Hepatocyte (in vitro differentiated cells): ENCODE data around the gene RPL28. TPM values are rescaled to one million over a fixed set of nuclear protein-coding genes. Genes with fewer than 3 reads are reported as not detected.

Experiments used
- DNase-seq: peaks from one replicate; pipeline ENCODE4 v3.0.0-alpha.2; 2016; ENCODE audit warnings: low spot score
- H2AFZ ChIP-seq: fragments of 200-600 bp; sonication (generic); 2 replicates; pipeline ENCODE4 v1.6.0; 2016; ENCODE audit warnings: antibody characterized with exemption, mild to moderate bottlenecking
- H3K27ac ChIP-seq: fragments of 200-600 bp; sonication (generic); 2 replicates; pipeline ENCODE4 v1.5.1; 2016; ENCODE audit warnings: mild to moderate bottlenecking
- H3K27me3 ChIP-seq: fragments of 200-600 bp; sonication (generic); 2 replicates; pipeline ENCODE4 v1.6.1; 2016
- H3K36me3 ChIP-seq: fragments of 200-600 bp; sonication (generic); replicated peaks from 2 replicates; pipeline ENCODE4 v1.5.1; 2016; ENCODE audit warnings: low read depth; ENCODE audit not compliant: insufficient read depth
- H3K4me1 ChIP-seq: fragments of 200-600 bp; sonication (generic); 2 replicates; pipeline ENCODE4 v1.5.1; 2016; ENCODE audit warnings: mild to moderate bottlenecking, moderate library complexity; ENCODE audit not compliant: insufficient read depth
- H3K4me2 ChIP-seq: fragments of 200-600 bp; sonication (generic); 2 replicates; pipeline ENCODE4 v1.6.0; 2016
- H3K4me3 ChIP-seq: fragments of 200-600 bp; sonication (generic); 2 replicates; pipeline ENCODE4 v1.5.1; 2016; ENCODE audit warnings: mild to moderate bottlenecking
- H3K79me2 ChIP-seq: fragments of 200-600 bp; sonication (generic); 2 replicates; pipeline ENCODE4 v1.6.0; 2017; ENCODE audit warnings: mild to moderate bottlenecking
- H3K9me2 ChIP-seq: fragments of 200-600 bp; sonication (generic); replicated peaks from 2 replicates; pipeline ENCODE4 v1.6.0; 2017; ENCODE audit warnings: mild to moderate bottlenecking; ENCODE audit not compliant: insufficient read depth
- H3K9me3 ChIP-seq: fragments of 200-600 bp; sonication (generic); 2 replicates; pipeline ENCODE4 v1.5.1; 2016; ENCODE audit warnings: low read depth, mild to moderate bottlenecking
- H4K20me1 ChIP-seq: fragments of 200-600 bp; sonication (generic); 2 replicates; pipeline ENCODE4 v1.6.0; 2016; ENCODE audit warnings: mild to moderate bottlenecking; ENCODE audit not compliant: insufficient read depth, poor library complexity, severe bottlenecking
- EZH2 ChIP-seq: fragments of 200-600 bp; sonication (generic); IDR thresholded peaks from 2 replicates; pipeline ENCODE4 v1.6.1; 2016; ENCODE audit warnings: antibody characterized with exemption, mild to moderate bottlenecking, borderline replicate concordance
- EZH2phosphoT487 ChIP-seq: fragments of 200-600 bp; sonication (generic); IDR thresholded peaks from one replicate; pipeline ENCODE4 v1.6.1; 2018; ENCODE audit warnings: antibody characterized with exemption, mild to moderate bottlenecking, low read depth, moderate library complexity; ENCODE audit not compliant: unreplicated experiment, severe bottlenecking
- WGBS: methylation state at CpG from one replicate; pipeline ENCODE4 v1.1.6; 2016; ENCODE audit warnings: low lambda C conversion rate; ENCODE audit errors: missing lambda C conversion rate; 5-methylcytosine and 5-hydroxymethylcytosine counted together
- polyA plus RNA-seq: library from polyadenylated mRNA; unstranded; fragments of >200 nt; fragmentation: Nextera tagmentation; extraction: Ambion mirVana; gene quantifications from 2 replicates; pipeline ENCODE4 v1.2.1, GENCODE V29; 2016
- total RNA-seq: library from RNA; depleted of rRNA; stranded (reverse); fragments of >200 nt; gene quantifications from 2 replicates; pipeline ENCODE4 v1.2.3, GENCODE V29; 2014
- TF ChIP-seq, protein P1 (sequence below): fragments of 200-600 bp; sonication (generic); IDR thresholded peaks from 2 replicates; pipeline ENCODE4 v1.5.1; 2016; ENCODE audit warnings: antibody characterized with exemption, mild to moderate bottlenecking; ENCODE audit not compliant: poor library complexity

The RPL28 gene
- total and polyA plus RNA-seq, 2 experiments from 2014 or later = 437 to 604 TPM

DNA sequence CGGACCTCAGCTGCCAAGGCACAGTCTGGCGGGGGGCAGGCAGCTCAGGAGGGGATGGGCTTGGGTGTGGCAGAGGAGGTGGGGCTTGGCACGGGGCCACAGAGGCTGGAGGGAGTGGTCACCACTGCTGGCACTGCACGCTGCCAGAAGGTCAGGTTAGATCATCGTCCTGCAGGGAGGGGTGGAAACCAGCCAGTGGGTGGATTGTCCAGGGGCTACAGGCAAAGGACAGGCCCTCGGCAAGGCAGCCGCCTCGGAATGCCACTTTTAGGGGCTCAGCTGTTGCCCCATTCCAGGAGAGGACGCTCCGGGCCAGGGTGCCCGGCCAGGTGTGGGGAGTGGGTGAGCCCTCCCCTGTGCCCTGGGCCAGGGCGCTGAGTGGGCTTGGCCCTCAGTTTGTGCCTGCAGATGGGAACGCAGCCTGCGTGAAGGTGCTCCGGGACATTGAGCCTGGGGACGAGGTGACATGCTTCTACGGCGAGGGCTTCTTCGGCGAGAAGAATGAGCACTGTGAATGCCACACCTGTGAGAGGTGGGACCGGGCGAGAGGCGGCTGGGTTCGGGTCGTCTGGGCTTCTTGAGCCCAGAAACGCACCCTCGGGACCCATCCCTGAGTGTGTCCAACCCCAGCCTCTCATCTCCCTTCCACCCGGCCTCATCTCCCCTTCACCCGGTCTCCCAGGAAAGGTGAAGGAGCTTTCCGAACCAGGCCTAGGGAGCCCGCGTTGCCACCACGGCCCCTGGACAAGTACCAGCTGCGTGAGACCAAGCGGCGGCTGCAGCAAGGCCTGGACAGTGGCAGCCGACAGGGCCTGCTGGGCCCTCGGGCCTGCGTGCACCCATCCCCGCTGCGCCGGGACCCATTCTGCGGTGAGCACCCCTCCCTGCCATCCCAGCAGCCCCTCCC is 39.7 kb upstream of the RPL28 start:
- no peaks in the 10 kb centered on the region for H3K4me1 ChIP-seq
- TF ChIP-seq EZH2phosphoT487 (no peak), EZH2 (no peak)
- TF ChIP-seq, protein P1, sequence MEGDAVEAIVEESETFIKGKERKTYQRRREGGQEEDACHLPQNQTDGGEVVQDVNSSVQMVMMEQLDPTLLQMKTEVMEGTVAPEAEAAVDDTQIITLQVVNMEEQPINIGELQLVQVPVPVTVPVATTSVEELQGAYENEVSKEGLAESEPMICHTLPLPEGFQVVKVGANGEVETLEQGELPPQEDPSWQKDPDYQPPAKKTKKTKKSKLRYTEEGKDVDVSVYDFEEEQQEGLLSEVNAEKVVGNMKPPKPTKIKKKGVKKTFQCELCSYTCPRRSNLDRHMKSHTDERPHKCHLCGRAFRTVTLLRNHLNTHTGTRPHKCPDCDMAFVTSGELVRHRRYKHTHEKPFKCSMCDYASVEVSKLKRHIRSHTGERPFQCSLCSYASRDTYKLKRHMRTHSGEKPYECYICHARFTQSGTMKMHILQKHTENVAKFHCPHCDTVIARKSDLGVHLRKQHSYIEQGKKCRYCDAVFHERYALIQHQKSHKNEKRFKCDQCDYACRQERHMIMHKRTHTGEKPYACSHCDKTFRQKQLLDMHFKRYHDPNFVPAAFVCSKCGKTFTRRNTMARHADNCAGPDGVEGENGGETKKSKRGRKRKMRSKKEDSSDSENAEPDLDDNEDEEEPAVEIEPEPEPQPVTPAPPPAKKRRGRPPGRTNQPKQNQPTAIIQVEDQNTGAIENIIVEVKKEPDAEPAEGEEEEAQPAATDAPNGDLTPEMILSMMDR = no peak
- no peak overlapping the region for H2AFZ ChIP-seq
- H3K36me3 ChIP-seq = no peaks in the 10 kb centered on the region
- WGBS = 93% methylated on average over 33 of the region's 43 CpGs
- H4K20me1 ChIP-seq = peaks cover 5% of the 10 kb centered on the region
- H3K9me2 ChIP-seq = no peaks in the 10 kb centered on the region
- H3K79me2 ChIP-seq = peaks cover 6% of the 10 kb centered on the region
- H3K27ac ChIP-seq = no peak overlapping the region
- no peak for DNase-seq
- no peak overlapping the region for H3K4me3 ChIP-seq
- H3K9me3 ChIP-seq = no peaks in the 10 kb centered on the region
- peaks cover 3% of the 10 kb centered on the region for H3K27me3 ChIP-seq
- H3K4me2 ChIP-seq = no peak overlapping the region

DNA sequence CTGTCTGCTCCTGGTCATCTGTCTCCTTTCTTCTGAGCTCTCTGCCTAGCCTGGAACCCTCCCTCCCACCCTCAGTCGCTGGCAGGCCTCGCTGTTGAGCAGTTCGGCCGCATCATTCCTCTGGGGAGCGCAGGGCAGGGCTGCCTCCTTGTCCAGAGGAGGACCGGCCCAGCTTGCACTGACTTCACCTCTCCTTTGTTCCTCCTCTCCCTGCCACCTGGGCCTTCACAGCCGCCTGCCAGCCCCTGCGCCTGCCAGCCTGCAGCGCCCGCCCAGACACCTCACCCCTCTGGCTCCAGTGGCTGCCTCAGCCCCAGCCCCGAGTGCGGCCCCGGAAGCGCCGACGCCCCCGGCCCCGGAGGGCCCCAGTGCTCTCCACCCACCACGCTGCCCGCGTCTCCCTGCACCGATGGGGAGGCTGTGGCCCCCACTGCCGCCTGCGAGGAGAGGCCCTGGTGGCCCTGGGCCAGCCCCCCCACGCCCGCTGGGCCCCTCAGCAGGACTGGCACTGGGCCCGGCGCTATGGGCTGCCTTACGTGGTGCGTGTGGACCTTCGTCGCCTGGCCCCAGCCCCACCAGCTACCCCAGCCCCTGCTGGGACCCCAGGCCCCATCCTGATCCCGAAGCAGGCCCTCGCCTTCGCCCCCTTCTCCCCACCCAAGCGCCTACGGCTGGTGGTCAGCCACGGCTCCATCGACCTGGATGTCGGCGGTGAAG is 38.8 kb upstream of the RPL28 start:
- H2AFZ ChIP-seq = no peak overlapping the region
- DNase-seq = no peak
- H3K4me1 ChIP-seq = no peaks in the 10 kb centered on the region
- no peak for TF ChIP-seq EZH2
- H3K27ac ChIP-seq = no peak overlapping the region
- peaks cover 1% of the 10 kb centered on the region for H3K79me2 ChIP-seq
- H3K4me3 ChIP-seq = no peak overlapping the region
- peaks cover 6% of the 10 kb centered on the region for H3K27me3 ChIP-seq
- no peaks in the 10 kb centered on the region for H3K9me2 ChIP-seq
- WGBS = 94% methylated on average over 15 of the region's 41 CpGs
- no peaks in the 10 kb centered on the region for H3K36me3 ChIP-seq
- no peaks in the 10 kb centered on the region for H4K20me1 ChIP-seq
- no peak overlapping the region for H3K4me2 ChIP-seq
- H3K9me3 ChIP-seq = no peaks in the 10 kb centered on the region

DNA sequence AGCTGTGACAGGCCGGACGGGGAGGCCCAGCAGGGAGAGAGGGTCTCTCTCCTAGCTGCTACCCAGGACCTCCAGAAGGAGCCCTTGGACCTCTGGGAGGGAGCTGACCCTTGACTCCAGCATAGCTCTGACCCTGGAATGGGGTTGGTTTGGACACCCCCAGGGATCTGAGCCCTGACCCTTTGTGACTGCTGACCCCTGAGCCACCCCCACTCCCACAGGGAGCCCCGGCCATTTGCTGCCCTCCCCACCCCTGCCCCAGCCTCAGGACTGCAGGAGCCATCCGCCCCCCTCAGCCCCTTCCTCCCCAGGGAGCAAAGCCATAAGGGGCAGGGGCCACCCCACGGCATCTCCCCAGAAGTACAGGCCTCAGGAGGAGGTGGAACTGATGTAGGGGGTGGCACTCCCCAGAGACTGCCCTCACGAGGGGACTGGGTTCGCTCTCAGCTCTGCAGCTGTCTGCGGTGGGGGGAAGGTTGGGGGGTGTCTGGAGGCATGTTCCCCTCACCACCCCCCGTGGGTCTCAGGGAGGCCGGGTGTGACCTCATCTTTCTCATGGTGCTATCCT is 38.2 kb upstream of the RPL28 start:
- no peaks in the 10 kb centered on the region for H3K9me3 ChIP-seq
- H3K27me3 ChIP-seq = peaks cover 11% of the 10 kb centered on the region
- TF ChIP-seq EZH2phosphoT487 (no peak), EZH2 (no peak)
- TF ChIP-seq, protein P1 = no peak
- H3K4me2 ChIP-seq = no peak overlapping the region
- no peaks in the 10 kb centered on the region for H3K4me1 ChIP-seq
- H3K9me2 ChIP-seq = no peaks in the 10 kb centered on the region
- no peak overlapping the region for H3K4me3 ChIP-seq
- H3K79me2 ChIP-seq = no peaks in the 10 kb centered on the region
- no peak overlapping the region for H3K27ac ChIP-seq
- WGBS = 94% methylated on average over 8 of the region's 10 CpGs
- H2AFZ ChIP-seq = no peak overlapping the region
- no peak for DNase-seq
- no peaks in the 10 kb centered on the region for H3K36me3 ChIP-seq
- no peaks in the 10 kb centered on the region for H4K20me1 ChIP-seq
